HUES6 (cell line): ENCODE results near the gene FAM83B.

Experiments used
- H3K27ac ChIP-seq: 2 replicates; pipeline ENCODE4 v1.7.0; 2013; ENCODE audit warnings: low read depth, mild to moderate bottlenecking, low read length, inconsistent platforms
- H3K27me3 ChIP-seq: 2 replicates; pipeline ENCODE4 v1.6.1; 2013; ENCODE audit warnings: low read length; ENCODE audit not compliant: control insufficient read depth, insufficient read depth
- H3K36me3 ChIP-seq: 2 replicates; pipeline ENCODE4 v1.6.1; 2013; ENCODE audit warnings: low read length; ENCODE audit not compliant: control insufficient read depth, insufficient read depth
- H3K4me1 ChIP-seq: 2 replicates; pipeline ENCODE4 v1.6.1; 2013; ENCODE audit warnings: low read length; ENCODE audit not compliant: control insufficient read depth, insufficient read depth
- H3K4me3 ChIP-seq: 2 replicates; pipeline ENCODE4 v1.5.1; 2013; ENCODE audit warnings: low read depth, low read length
- H3K9ac ChIP-seq: one replicate; pipeline ENCODE4 v1.6.1; 2013; ENCODE audit warnings: mild to moderate bottlenecking, low read length
- H3K9me3 ChIP-seq: 2 replicates; pipeline ENCODE4 v1.6.1; 2013; ENCODE audit warnings: low read depth, low read length; ENCODE audit not compliant: control insufficient read depth, insufficient read depth

The FAM83B gene

DNA sequence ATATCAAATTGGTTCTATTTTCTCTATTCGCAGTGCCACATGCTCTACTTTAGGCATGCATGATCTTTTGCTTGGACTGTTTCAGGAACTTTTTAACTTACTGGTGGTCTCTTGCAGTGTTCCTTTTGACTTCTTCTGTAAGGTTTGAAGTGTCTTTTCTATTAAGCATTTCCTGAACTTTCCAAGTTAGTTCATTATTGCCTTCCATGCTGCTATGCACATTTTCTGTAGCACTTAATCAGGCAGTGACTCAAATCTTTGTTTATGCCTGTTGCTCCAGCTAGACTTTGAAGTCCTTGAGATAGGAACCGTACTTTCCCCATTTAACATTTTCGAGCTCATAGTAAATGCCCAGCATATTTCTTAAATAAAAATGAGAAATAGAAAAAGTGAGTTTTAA, 52.2 kb downstream of the FAM83B start:
- Histone ChIP-seq H3K4me3 (no peak overlapping the region), H3K27me3 (no peaks in the 10 kb centered on the region), H3K9ac (no peak overlapping the region), H3K27ac (no peak overlapping the region), H3K36me3 (no peaks in the 10 kb centered on the region), H3K4me1 (peaks cover 13% of the 10 kb centered on the region; the same call in 1 of the 2 replicates), H3K9me3 (no peaks in the 10 kb centered on the region)

DNA sequence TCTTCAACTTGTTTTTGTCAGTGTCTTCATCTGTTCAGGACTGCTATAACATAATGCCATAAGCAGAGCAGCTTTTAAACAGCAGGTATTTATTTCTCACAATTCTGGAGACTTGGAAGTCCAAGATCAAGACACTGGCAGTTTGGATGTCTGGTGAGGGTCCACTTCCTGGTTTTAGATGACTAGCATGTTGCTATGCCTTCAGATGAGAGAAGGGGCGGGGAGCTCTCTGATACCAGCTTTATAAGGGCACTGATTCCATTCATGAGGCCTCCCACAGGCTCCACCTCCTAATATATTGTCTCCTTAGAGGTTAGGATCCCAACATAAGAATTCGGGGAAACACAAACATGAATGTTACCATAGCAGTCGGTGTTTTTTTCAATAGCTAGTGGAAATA, 52.9 kb downstream of the FAM83B start:
- Histone ChIP-seq H3K9ac (no peak overlapping the region), H3K4me3 (no peak overlapping the region), H3K9me3 (no peaks in the 10 kb centered on the region), H3K27ac (no peak overlapping the region), H3K36me3 (no peaks in the 10 kb centered on the region), H3K27me3 (no peaks in the 10 kb centered on the region), H3K4me1 (peaks cover 13% of the 10 kb centered on the region; the same call in 1 of the 2 replicates)

- Histone ChIP-seq H3K9me3 (no peaks in the 10 kb centered on the region), H3K4me3 (no peak overlapping the region), H3K27ac (no peak overlapping the region), H3K36me3 (no peaks in the 10 kb centered on the region), H3K27me3 (no peaks in the 10 kb centered on the region), H3K9ac (no peak overlapping the region), H3K4me1 (peaks cover 13% of the 10 kb centered on the region; the same call in 1 of the 2 replicates)
These were observed 53.4 kb downstream of the FAM83B start for GRCh38 chr6:54899986-54900385.

DNA sequence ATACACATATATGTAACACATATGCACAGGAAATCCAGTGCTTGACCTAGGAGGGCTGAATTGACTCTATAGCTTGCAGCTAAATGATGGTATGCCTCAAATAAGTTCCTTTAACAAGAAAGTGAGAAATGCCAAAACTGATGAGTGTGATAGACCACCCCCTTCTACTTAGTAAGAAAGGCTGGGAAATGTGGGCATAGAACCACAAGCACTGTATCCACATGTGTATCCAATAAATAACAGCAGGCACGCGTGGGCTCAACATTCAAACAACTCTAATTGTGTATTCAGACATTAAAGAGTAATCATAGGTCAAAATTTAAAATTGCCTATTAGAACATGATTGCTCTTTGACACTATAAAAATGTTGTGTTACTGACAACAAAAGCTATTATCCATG, 54.1 kb downstream of the FAM83B start:
- H3K4me1 ChIP-seq: peaks cover 13% of the 10 kb centered on the region; the same call in 1 of the 2 replicates
- H3K36me3 ChIP-seq: no peaks in the 10 kb centered on the region
- H3K27ac ChIP-seq: no peak overlapping the region
- H3K9ac ChIP-seq: no peak overlapping the region
- H3K4me3 ChIP-seq: no peak overlapping the region
- no peaks in the 10 kb centered on the region for H3K9me3 ChIP-seq
- no peaks in the 10 kb centered on the region for H3K27me3 ChIP-seq

GRCh38 chr6:54903884-54904283, 57.3 kb downstream of the FAM83B start:
- H3K9ac ChIP-seq: no peak overlapping the region

GRCh38 chr6:54907355-54907754, 60.8 kb downstream of the FAM83B start:
- no peak overlapping the region for H3K27ac ChIP-seq
- H3K4me1 ChIP-seq: no peaks in the 10 kb centered on the region
- H3K9me3 ChIP-seq: no peaks in the 10 kb centered on the region
- no peak overlapping the region for H3K9ac ChIP-seq
- H3K4me3 ChIP-seq: no peak overlapping the region
- H3K36me3 ChIP-seq: no peaks in the 10 kb centered on the region
- H3K27me3 ChIP-seq: no peaks in the 10 kb centered on the region

More at GRCh38 chr6:54903884-54904283, 57.3 kb downstream of the FAM83B start:
- H3K4me1 ChIP-seq: peaks cover 13% of the 10 kb centered on the region; the same call in 1 of the 2 replicates
- no peaks in the 10 kb centered on the region for H3K36me3 ChIP-seq
- no peaks in the 10 kb centered on the region for H3K9me3 ChIP-seq
- no peak overlapping the region for H3K4me3 ChIP-seq
- no peak overlapping the region for H3K27ac ChIP-seq
- no peaks in the 10 kb centered on the region for H3K27me3 ChIP-seq

DNA sequence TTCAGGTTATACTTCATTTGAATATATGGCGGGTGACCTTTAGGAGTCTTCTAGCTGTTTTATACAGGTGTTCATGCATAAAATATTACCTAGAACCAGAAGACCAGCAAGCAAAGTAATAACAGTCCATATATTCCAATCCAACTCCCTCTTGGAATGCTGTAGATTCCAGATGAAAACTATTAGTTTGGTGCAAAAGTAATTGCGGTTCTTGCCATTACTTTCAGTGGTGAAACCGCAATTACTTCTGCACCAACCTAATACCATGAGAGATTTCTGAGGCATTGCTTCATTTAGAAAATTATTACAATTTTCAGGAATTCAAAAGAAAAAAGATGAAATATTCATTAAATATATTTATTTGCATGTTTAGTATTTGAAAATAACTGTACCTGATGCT, 62.6 kb downstream of the FAM83B start:
- Histone ChIP-seq H3K4me1 (peaks cover 5% of the 10 kb centered on the region; the same call in 1 of the 2 replicates), H3K4me3 (no peak overlapping the region), H3K27me3 (no peaks in the 10 kb centered on the region)

GRCh38 chr6:54910431-54910884, 63.9 kb downstream of the FAM83B start:
- H3K27me3 ChIP-seq: no peaks in the 10 kb centered on the region
- H3K9me3 ChIP-seq: no peaks in the 10 kb centered on the region
- H3K4me3 ChIP-seq: no peak overlapping the region
- H3K36me3 ChIP-seq: no peaks in the 10 kb centered on the region
- H3K9ac ChIP-seq: no peak overlapping the region
- H3K4me1 ChIP-seq: peaks cover 5% of the 10 kb centered on the region; the same call in 1 of the 2 replicates
- no peak overlapping the region for H3K27ac ChIP-seq

More for the DNA sequence above, 62.6 kb downstream of the FAM83B start:
- Histone ChIP-seq H3K27ac (no peak overlapping the region), H3K9ac (no peak overlapping the region), H3K9me3 (no peaks in the 10 kb centered on the region), H3K36me3 (no peaks in the 10 kb centered on the region)

- Histone ChIP-seq H3K9ac (no peak overlapping the region), H3K9me3 (no peaks in the 10 kb centered on the region), H3K4me1 (peaks cover 5% of the 10 kb centered on the region; the same call in 1 of the 2 replicates), H3K36me3 (no peaks in the 10 kb centered on the region), H3K27me3 (no peaks in the 10 kb centered on the region), H3K27ac (no peak overlapping the region), H3K4me3 (no peak overlapping the region)
These were observed 64.3 kb downstream of the FAM83B start for GRCh38 chr6:54910921-54911320.

DNA sequence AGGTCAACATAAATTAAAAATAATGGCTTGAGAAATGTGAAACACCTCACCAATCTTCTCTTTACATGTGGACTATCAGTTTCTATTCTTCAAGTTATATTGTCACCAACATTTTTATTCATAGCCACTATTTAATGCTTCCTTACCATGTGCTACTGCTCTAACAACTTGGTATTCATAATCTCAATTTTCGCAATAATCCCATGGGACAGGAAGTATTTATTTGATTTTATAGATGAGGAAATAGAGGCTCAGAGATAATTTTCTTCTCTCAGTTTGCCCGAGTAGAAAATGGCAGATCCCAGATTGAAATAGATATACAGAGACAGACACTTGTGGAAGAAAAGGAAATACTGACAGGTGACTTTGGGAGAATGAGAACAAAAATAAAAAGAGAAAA, 66.6 kb downstream of the FAM83B start:
- Histone ChIP-seq H3K9me3 (no peaks in the 10 kb centered on the region), H3K27ac (no peak overlapping the region), H3K36me3 (no peaks in the 10 kb centered on the region), H3K4me1 (peaks cover 5% of the 10 kb centered on the region; the same call in 1 of the 2 replicates), H3K4me3 (no peak overlapping the region), H3K9ac (no peak overlapping the region), H3K27me3 (no peaks in the 10 kb centered on the region)

GRCh38 chr6:54916858-54917257, 70.3 kb downstream of the FAM83B start:
- Histone ChIP-seq H3K9ac (no peak overlapping the region), H3K36me3 (no peaks in the 10 kb centered on the region), H3K27ac (no peak overlapping the region), H3K9me3 (no peaks in the 10 kb centered on the region), H3K4me3 (no peak overlapping the region), H3K27me3 (no peaks in the 10 kb centered on the region), H3K4me1 (peaks cover 5% of the 10 kb centered on the region; the same call in 1 of the 2 replicates)
